A549 (cell line): ENCODE results near the gene TCFL5.

Experiments
- JUN ChIP-seq, 2 experiments: fragments of >200 bp; sonication (Bioruptor Twin); formaldehyde crosslinking; IDR thresholded peaks; 2 replicates in 1 of 2; 3 replicates in 1 of 2; pipeline ENCODE4 v1.6.1; 2016 to 2017
- POLR2A ChIP-seq: IDR thresholded peaks from 2 replicates; pipeline ENCODE4 v1.6.1; 2012; ENCODE audit warnings: mild to moderate bottlenecking, low read length
- TF ChIP-seq, protein P1 (sequence below): fragments of >200 bp; sonication (Bioruptor Twin); formaldehyde crosslinking; IDR thresholded peaks from 3 replicates; pipeline ENCODE4 v1.5.1; 2016
- TF ChIP-seq, protein P2 (sequence below): IDR thresholded peaks from 2 replicates; pipeline ENCODE4 v1.6.1; 2012

DNA sequence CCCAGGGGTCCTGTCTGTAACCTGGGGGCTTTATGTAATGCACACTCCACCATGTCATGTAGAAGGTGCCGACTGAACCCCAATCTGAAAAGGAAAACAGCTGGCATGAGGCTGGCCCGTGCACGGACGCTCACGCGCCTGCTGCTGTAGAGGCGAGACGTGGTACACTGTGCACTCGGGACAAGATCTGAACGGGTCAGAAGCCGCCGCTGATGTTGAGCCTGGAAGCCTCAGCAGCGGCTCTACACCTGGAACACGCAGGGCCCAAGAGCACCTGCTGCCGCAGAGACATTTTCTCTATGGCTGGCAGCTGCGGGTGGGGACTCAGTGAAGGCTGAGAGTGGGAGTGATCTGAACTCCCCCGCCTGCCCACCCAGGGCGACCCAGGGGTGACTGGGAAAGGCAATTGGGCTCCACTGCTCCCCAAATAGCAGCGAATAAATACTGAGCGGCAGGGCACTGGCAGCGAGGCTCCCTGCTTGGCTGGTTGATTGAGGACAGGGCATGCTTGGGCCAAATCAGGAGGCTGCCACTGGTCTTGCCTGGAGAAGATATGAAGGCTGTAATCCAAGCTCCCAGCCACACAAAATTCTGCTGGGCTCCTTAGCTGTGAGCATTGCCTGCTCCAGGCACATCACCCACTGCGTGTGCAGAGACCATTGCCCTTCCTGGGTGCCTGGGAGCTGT lies 59.5 kb downstream of the TCFL5 start:
- TF ChIP-seq, protein P1, sequence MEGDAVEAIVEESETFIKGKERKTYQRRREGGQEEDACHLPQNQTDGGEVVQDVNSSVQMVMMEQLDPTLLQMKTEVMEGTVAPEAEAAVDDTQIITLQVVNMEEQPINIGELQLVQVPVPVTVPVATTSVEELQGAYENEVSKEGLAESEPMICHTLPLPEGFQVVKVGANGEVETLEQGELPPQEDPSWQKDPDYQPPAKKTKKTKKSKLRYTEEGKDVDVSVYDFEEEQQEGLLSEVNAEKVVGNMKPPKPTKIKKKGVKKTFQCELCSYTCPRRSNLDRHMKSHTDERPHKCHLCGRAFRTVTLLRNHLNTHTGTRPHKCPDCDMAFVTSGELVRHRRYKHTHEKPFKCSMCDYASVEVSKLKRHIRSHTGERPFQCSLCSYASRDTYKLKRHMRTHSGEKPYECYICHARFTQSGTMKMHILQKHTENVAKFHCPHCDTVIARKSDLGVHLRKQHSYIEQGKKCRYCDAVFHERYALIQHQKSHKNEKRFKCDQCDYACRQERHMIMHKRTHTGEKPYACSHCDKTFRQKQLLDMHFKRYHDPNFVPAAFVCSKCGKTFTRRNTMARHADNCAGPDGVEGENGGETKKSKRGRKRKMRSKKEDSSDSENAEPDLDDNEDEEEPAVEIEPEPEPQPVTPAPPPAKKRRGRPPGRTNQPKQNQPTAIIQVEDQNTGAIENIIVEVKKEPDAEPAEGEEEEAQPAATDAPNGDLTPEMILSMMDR = no peak
- TF ChIP-seq, protein P2, sequence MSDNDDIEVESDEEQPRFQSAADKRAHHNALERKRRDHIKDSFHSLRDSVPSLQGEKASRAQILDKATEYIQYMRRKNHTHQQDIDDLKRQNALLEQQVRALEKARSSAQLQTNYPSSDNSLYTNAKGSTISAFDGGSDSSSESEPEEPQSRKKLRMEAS = no peak
- TF ChIP-seq JUN (IDR thresholded peaks at IDR 0.05) (no peak), POLR2A (no peak)
